Adrenal gland (tissue), 12 donors: ENCODE results near the gene TAS2R14. TPM values are rescaled to one million over a fixed set of nuclear protein-coding genes. Genes with fewer than 3 reads are reported as not detected.

ENCODE experiments used
- DNase-seq, 7 donors: peaks; one replicate each; pipeline ENCODE4 v3.0.0-alpha.2; 2019 to 2020
- H3K27ac ChIP-seq, 5 donors: fragments of 200-600 bp; sonication (generic) in 4 of 5; 1 replicate in 3 of 5; 2 replicates in 2 of 5; pipeline versions ENCODE4 v1.5.1 to v1.8.0; 2016 to 2020; ENCODE audit warnings: mild to moderate bottlenecking in 1 of 5
- H3K27me3 ChIP-seq: fragments of 200-600 bp; 2 replicates; pipeline ENCODE4 v1.8.0; 2021
- H3K36me3 ChIP-seq, 2 donors: fragments of 200-600 bp; replicated peaks in 1 of 2; 1 replicate in 1 of 2; 2 replicates in 1 of 2; pipeline versions ENCODE4 v1.5.1 to v1.8.0; 2018 to 2022
- H3K4me1 ChIP-seq, 2 donors: fragments of 200-600 bp; replicated peaks in 1 of 2; 1 replicate in 1 of 2; 2 replicates in 1 of 2; pipeline versions ENCODE4 v1.5.1 to v1.8.0; 2018 to 2021
- H3K4me3 ChIP-seq, 4 donors: fragments of 200-600 bp; sonication (generic) in 3 of 4; one replicate each; pipeline ENCODE4 v1.5.1; 2016 to 2018
- H3K9me3 ChIP-seq, 3 donors: fragments of 200-600 bp; sonication (generic) in 1 of 3; replicated peaks in 1 of 3; 1 replicate in 2 of 3; 2 replicates in 1 of 3; pipeline versions ENCODE4 v1.5.1 to v1.8.0; 2016 to 2021
- POLR2A ChIP-seq, 2 donors: fragments of 450-650 bp; IDR thresholded peaks; one replicate each; pipeline ENCODE4 v1.6.1; 2017; ENCODE audit warnings: antibody characterized with exemption in 2 of 2, mild to moderate bottlenecking in 2 of 2, moderate library complexity in 1 of 2
- WGBS, 4 donors: extraction: QIAGEN DNeasy Blood & Tissue Kit in 2 of 4; methylation state at CpG; one replicate each; pipeline versions ENCODE4 v1.1.5 to v1.1.7; 2013 to 2017; 5-methylcytosine and 5-hydroxymethylcytosine counted together
- intact Hi-C, 2 donors: fragments of 100-400 bp; cut with DNase I; formaldehyde crosslinking; loops; one replicate each; pipeline versions ENCODE4 v1.14.1 to v1.15.0; 2022 to 2023
- polyA plus RNA-seq, 3 donors: library from polyadenylated mRNA; stranded (reverse); fragments of 200-250 nt in 2 of 3; fragments of 350-450 nt in 1 of 3; fragmentation: Illumina TruSeq in 1 of 3; extraction: RNeasy Lipid Tissue Mini Kit (QIAGEN cat#74804) in 1 of 3; gene quantifications; one replicate each; pipeline ENCODE4 v1.2.3, GENCODE V29; 2013 to 2014
- total RNA-seq, 9 donors: library from RNA; depleted of rRNA in 4 of 9; stranded (reverse); fragments of >200 nt in 4 of 9; fragments of 120-200 nt in 1 of 9; fragmentation: NEBNext Ultra II Directional in 1 of 9; extraction: Animal tissue kit (Norgen Biotek cat#: 25700) in 1 of 9; gene quantifications; one replicate each; pipeline versions ENCODE4 v1.1.0 to v1.2.4, GENCODE V29; 2013 to 2023
- TF ChIP-seq, protein P1 (sequence below), 6 experiments: fragments of 450-650 bp in 4 of 6; fragments of 200-600 bp in 2 of 6; sonication (generic) in 1 of 6; IDR thresholded peaks; 1 replicate in 5 of 6; 2 replicates in 1 of 6; pipeline versions ENCODE4 v1.5.1 to v1.8.0; 2016 to 2021; ENCODE audit warnings: antibody characterized with exemption in 6 of 6, mild to moderate bottlenecking in 2 of 6, moderate library complexity in 1 of 6
- donor health status: healthy with polysubstance abuse.
- donor health status: Bipolar disorder and iron deficiency.
- donor health status: DM: yes; HTN: yes; CAD: no.
- donor health status: DM: no; HTN: no; CAD: no.
- donor health status: DM: no; HTN: no; CAD: no.
- donor health status: DM: yes; HTN: yes; CAD: no.

TAS2R14 gene
- total and polyA plus RNA-seq, 12 donors: 0.80 to 16.3 (median 2.6) TPM

DNA sequence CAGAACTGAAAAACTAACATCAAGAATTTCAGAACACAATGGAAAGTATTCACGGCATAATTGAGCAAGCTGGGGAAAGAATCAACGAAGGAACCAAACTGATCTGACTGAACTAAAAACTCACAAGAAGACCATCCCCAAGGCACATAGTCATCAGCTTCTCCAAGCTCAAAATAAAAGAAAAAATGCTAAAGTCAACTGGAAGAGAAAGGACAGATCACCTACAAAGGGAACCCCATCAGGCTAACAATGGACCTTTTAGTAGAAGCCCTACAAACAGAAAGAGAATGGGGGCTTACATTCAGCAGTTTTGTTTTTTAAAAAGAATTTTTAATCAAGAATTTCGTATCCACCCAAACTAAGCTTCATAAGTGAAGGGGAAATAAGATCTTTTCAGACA lies 35.9 kb upstream of the TAS2R14 start:
- intact Hi-C loops: no loop called here
- Histone ChIP-seq H3K27me3 (no peaks in the 10 kb centered on the region), H3K9me3 (no peaks in the 10 kb centered on the region), H3K27ac (no peak overlapping the region), H3K4me1 (no peaks in the 10 kb centered on the region), H3K36me3 (no peaks in the 10 kb centered on the region), H3K4me3 (no peak overlapping the region)
- DNase-seq: no peak
- no peak for TF ChIP-seq POLR2A (IDR thresholded peaks at IDR 0.05)
- TF ChIP-seq, protein P1, sequence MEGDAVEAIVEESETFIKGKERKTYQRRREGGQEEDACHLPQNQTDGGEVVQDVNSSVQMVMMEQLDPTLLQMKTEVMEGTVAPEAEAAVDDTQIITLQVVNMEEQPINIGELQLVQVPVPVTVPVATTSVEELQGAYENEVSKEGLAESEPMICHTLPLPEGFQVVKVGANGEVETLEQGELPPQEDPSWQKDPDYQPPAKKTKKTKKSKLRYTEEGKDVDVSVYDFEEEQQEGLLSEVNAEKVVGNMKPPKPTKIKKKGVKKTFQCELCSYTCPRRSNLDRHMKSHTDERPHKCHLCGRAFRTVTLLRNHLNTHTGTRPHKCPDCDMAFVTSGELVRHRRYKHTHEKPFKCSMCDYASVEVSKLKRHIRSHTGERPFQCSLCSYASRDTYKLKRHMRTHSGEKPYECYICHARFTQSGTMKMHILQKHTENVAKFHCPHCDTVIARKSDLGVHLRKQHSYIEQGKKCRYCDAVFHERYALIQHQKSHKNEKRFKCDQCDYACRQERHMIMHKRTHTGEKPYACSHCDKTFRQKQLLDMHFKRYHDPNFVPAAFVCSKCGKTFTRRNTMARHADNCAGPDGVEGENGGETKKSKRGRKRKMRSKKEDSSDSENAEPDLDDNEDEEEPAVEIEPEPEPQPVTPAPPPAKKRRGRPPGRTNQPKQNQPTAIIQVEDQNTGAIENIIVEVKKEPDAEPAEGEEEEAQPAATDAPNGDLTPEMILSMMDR (IDR thresholded peaks at IDR 0.05): no peak
- WGBS, 4 donors: 89 to 95% (median 91%) methylated on average over 3 of the region's 3 CpGs

DNA sequence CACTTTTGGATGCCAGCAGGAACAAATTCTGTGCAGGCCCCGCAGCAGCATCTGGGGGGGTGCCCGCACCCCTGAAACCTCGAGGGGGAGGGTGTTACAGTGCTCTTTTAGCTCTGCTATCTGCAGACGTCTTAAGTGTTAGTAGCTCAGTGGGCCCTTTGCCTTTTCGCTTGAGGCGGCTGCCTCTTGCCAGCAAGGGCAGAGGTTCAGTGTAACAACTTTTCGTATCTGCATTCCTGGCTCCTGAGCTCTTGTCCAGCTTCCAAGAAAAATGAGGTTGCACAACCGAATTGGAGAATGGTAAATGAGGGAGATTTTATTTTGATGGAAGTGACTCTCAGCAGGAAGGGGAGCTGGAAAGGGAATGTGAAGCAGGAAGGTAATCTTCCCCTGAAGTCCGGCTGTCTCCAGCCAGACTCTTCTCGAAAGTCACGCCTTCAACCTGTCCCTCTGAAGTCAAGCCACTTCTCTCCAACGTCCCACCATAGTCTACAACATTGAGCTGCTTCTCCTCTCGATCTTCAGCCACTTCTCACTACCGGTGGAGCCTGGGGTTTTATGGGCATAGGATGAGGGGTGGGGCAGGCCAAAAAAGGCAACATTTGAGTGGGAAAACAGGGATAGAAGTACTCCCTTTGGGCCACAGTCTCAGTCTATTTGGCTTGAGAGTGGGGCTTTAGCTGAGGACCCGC lies 29.8 kb upstream of the TAS2R14 start:
- TF ChIP-seq, protein P1 (IDR thresholded peaks at IDR 0.05): no peak
- no peak for TF ChIP-seq POLR2A (IDR thresholded peaks at IDR 0.05)

DNA sequence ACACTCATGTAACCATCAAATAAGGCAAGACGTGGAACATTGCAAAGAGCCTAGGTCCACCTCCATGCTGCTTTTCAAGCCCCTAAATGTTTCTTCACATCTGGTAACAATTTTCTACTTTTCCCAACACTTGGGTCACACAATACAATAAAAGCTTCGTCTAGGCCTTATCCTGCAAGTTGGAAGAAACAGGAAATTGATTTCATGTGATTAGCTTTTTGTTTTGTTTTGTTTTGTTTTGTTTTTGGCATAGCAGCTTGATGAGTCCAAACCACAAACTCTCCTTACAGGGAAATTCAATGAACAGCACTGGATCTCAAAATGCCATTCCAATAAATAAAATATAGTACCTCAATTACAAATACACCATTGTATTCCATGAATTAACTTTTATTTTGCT lies 28.3 kb upstream of the TAS2R14 start:
- 60 to 78% (median 70%) methylated on average over 2 of the region's 2 CpGs for WGBS, 4 donors
- TF ChIP-seq POLR2A (IDR thresholded peaks at IDR 0.05): no peak
- TF ChIP-seq, protein P1 (IDR thresholded peaks at IDR 0.05): no peak
- DNase-seq: no peak
- Histone ChIP-seq H3K27ac (no peak overlapping the region), H3K27me3 (no peaks in the 10 kb centered on the region), H3K4me3 (no peak overlapping the region), H3K9me3 (no peaks in the 10 kb centered on the region), H3K4me1 (peaks cover 0 to 4% of the 10 kb centered on the region in 2 donors), H3K36me3 (no peaks in the 10 kb centered on the region)
- intact Hi-C loops: no loop called here

More for the DNA sequence above, 29.8 kb upstream of the TAS2R14 start:
- 69 to 81% (median 73%) methylated on average over 12 to 15 of the region's 15 CpGs for whole genome bisulfite sequencing, 4 donors
- Histone ChIP-seq H3K27me3 (no peaks in the 10 kb centered on the region), H3K4me3 (no peak overlapping the region), H3K36me3 (no peaks in the 10 kb centered on the region), H3K27ac (peak overlapping the region in 1 of 5 donors; percentile 39), H3K9me3 (no peaks in the 10 kb centered on the region), H3K4me1 (peaks cover 0 to 4% of the 10 kb centered on the region in 2 donors)
- intact Hi-C loops: no loop called here
- DNase-seq: peak; percentile 26 to 78 (median 65)

DNA sequence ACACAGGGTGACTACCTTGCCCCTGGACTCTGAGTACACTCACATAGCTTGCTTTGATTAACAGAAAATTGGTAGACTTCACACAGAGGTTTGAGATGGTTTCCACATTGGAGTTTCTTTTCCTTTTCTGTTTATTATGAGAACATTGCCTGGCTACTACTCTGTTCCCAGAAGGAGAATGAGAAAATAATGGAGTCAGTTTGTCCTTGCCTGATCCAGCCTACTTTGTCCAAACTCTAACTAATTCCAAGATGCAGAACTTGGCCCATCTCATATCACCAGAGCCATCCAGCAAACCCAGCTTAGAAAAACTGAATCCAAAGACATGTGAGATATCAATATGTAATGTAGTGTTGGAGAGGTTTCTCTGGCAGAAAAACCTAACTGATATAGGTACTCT lies 27.3 kb upstream of the TAS2R14 start:
- Histone ChIP-seq H3K4me1 (peaks cover 0 to 4% of the 10 kb centered on the region in 2 donors), H3K4me3 (no peak overlapping the region), H3K9me3 (no peaks in the 10 kb centered on the region), H3K27me3 (no peaks in the 10 kb centered on the region), H3K36me3 (no peaks in the 10 kb centered on the region), H3K27ac (no peak overlapping the region)
- intact Hi-C loops: no loop called here
- TF ChIP-seq, protein P1 (IDR thresholded peaks at IDR 0.05): no peak
- TF ChIP-seq POLR2A (IDR thresholded peaks at IDR 0.05): no peak
- no peak for DNase-seq
